Measurements from ENCODE around the gene EGR1.

The EGR1 gene

GRCh38 chr5:138491669-138492559 lies 26.6 kb downstream of the EGR1 start:
- peak; percentile 74 for DNase-seq
- H3K4me3 ChIP-seq (ENCODE audit: low read depth, low read length) = peak overlapping the region; percentile 56
- H3K27ac ChIP-seq = no peak overlapping the region
- peaks cover 3% of the 10 kb centered on the region for H3K27me3 ChIP-seq (replicated peaks)
- H3K36me3 ChIP-seq (replicated peaks) = no peaks in the 10 kb centered on the region
- TF ChIP-seq CTCF (IDR thresholded peaks at IDR 0.05; ENCODE audit: low read depth, low read length, missing control alignments) = peak; percentile 28
- in situ Hi-C loops (cut with HindIII; ENCODE audit: low pct_ligation_motif_present, low sequenced_read_pairs) = no loop called here

- DNase-seq = no peak
- no peak for TF ChIP-seq CTCF (IDR thresholded peaks at IDR 0.05; ENCODE audit: low read depth, low read length, missing control alignments)
- H3K27me3 ChIP-seq (replicated peaks) = peaks cover 3% of the 10 kb centered on the region
- no peak overlapping the region for H3K27ac ChIP-seq
- H3K36me3 ChIP-seq (replicated peaks) = no peaks in the 10 kb centered on the region
- in situ Hi-C loops (cut with HindIII; ENCODE audit: low pct_ligation_motif_present, low sequenced_read_pairs) = no loop called here
- peak overlapping the region; percentile 56 for H3K4me3 ChIP-seq (ENCODE audit: low read depth, low read length)
These were observed 27.3 kb downstream of the EGR1 start for GRCh38 chr5:138492560-138493045.

GRCh38 chr5:138495351-138495750 lies 30.1 kb downstream of the EGR1 start:
- Histone ChIP-seq H3K36me3 (replicated peaks) (no peaks in the 10 kb centered on the region), H3K27me3 (replicated peaks) (peaks cover 2% of the 10 kb centered on the region), H3K27ac (no peak overlapping the region), H3K4me3 (ENCODE audit: low read depth, low read length) (no peak overlapping the region)
- no peak for TF ChIP-seq CTCF (IDR thresholded peaks at IDR 0.05; ENCODE audit: low read depth, low read length, missing control alignments)
- in situ Hi-C loops (cut with HindIII; ENCODE audit: low pct_ligation_motif_present, low sequenced_read_pairs) = no loop called here
- DNase-seq = no peak

GRCh38 chr5:138498376-138498775 lies 33.1 kb downstream of the EGR1 start:
- Histone ChIP-seq H3K4me3 (ENCODE audit: low read depth, low read length) (no peak overlapping the region), H3K36me3 (replicated peaks) (no peaks in the 10 kb centered on the region), H3K27me3 (replicated peaks) (no peaks in the 10 kb centered on the region), H3K27ac (no peak overlapping the region)
- no peak for DNase-seq
- in situ Hi-C loops (cut with HindIII; ENCODE audit: low pct_ligation_motif_present, low sequenced_read_pairs) = no loop called here
- no peak for TF ChIP-seq CTCF (IDR thresholded peaks at IDR 0.05; ENCODE audit: low read depth, low read length, missing control alignments)

- Histone ChIP-seq H3K4me3 (ENCODE audit: low read depth, low read length) (no peak overlapping the region), H3K27ac (no peak overlapping the region), H3K27me3 (replicated peaks) (no peaks in the 10 kb centered on the region), H3K36me3 (replicated peaks) (peaks cover 10% of the 10 kb centered on the region)
- in situ Hi-C loops (cut with HindIII; ENCODE audit: low pct_ligation_motif_present, low sequenced_read_pairs) = no loop called here
- TF ChIP-seq CTCF (IDR thresholded peaks at IDR 0.05; ENCODE audit: low read depth, low read length, missing control alignments) = no peak
- no peak for DNase-seq
These were observed 36.8 kb downstream of the EGR1 start for GRCh38 chr5:138502121-138502520.
